Measurements from ENCODE around the gene AMZ1.
"Not testable (repeated sequence)": the region's sequence is repeated elsewhere in the genome, so short reads cannot be mapped to it uniquely, and the experiment has no call there.

Gene AMZ1

DNA sequence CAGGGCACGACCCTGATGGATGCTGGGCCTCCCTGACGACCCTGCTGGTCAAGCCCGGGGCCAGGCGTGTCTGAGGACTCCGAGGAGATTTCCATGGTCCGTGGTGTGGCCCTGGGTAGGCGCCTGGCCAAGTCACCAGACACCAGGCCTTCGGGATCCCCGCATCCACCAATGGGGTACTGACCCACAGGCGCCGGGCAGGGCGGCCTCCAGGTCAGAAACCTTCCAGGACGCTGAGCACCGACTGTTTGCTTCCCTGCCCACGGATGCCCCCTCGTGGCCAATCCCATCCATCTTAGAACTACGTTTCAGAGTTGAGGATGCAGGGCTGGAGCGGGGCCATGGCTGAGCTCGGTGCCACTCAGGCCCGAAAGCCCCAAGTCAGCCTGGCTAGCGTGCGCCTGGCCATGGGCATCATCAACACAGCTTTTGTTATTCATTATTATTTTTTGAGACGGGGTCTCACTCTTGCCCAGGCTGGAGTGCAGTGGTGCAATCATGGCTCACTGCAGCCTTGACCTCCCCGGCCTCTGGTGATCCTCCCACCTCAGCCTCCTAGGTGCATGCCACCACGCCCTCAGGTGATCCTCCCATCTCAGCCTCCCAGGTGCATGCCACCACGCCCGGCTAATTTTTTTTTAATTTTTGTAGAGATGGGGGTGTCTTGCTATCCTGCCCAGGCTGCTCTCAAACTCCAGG is 7.1 kb upstream of the AMZ1 start:
- Mint-ChIP-seq H3K4me3 (no peak overlapping the region), H3K27me3 (peaks cover 3 to 46% of the 10 kb centered on the region in 2 donors), H3K27ac (no peak overlapping the region), H3K9me3 (no peaks in the 10 kb centered on the region), H3K4me1 (ENCODE audit: low read depth in 2 of 2) (peaks cover 0 to 5% of the 10 kb centered on the region in 2 donors), H3K36me3 (ENCODE audit: insufficient read depth) (peaks cover 7% of the 10 kb centered on the region)
- peak; percentile 42 to 47 (median 45) for DNase-seq
- peak; percentile 56 for ATAC-seq (replicated peaks)

DNA sequence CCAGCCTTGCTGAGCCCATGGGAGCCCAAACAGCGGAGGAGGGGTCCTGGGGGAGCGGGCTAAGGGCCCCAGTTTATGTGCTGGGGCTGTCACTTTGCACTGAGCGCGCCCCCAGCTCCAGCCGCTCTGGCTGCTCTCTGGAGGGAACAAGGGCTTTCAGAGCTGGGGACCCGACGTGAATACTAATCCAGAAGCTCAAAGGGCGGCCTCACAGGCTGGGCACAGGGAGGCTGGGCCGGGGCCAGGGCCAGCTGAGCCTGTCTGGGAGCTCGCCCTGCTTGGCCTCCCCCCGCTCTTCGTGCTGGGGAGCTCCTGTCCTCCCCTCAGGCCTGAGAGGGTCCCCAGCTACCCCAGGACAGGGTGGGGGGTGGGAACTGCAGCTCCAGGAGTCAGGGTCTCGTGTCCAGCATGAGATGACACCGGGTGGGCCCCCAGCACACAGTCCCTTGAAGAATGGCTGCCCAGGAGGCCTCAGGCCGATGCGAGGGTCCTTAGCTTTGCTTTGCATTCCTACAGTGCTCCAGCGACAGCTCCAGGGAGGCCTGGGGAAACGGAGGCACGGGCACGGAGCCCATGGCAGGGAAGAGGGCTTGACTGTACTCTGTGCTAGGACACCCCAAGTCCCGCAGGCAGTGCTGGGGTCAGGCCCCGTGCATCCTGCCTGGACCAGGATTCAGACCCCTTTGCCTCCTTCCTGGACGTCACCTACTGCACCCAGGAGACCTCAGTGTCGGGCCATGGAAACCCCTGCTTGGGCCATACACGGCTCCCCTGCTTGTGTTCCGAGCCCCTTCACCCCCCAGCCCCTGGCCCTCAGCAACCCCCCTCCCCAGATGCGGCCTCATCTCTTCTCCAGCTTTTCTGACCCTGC is 5.8 kb upstream of the AMZ1 start:
- H3K9me3 Mint-ChIP-seq: no peaks in the 10 kb centered on the region
- H3K4me3 Mint-ChIP-seq: no peak overlapping the region
- no peak overlapping the region for H3K27ac Mint-ChIP-seq
- peaks cover 9 to 49% of the 10 kb centered on the region in 2 donors for H3K27me3 Mint-ChIP-seq
- ATAC-seq (replicated peaks) (no peak), DNase-seq (no peak)
- peaks cover 0 to 5% of the 10 kb centered on the region in 2 donors for H3K4me1 Mint-ChIP-seq (ENCODE audit: low read depth in 2 of 2)
- H3K36me3 Mint-ChIP-seq (ENCODE audit: insufficient read depth): peaks cover 7% of the 10 kb centered on the region

DNA sequence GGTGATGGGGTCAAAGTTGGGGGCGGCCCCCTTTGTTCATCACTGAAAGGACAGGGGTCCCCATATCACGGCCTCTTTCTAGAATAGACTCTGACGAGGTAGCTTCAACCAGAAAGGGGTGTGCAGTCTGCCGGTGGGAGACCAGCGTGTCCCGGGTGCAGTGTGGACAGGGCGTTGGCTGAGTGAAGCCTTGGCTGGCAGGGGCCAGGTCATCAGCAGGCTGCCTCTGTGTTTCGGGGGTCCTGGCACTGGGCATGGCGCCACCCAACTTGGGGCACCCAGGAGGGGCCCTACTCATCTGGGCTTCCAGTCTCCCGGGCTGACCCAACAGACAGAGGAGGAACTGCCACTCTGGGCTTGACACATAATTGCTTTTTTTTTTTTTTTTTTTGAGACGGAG is 3.5 kb upstream of the AMZ1 start:
- ATAC-seq (replicated peaks): no peak
- no peak overlapping the region for H3K4me3 Mint-ChIP-seq
- peaks cover 8 to 12% of the 10 kb centered on the region in 2 donors for H3K4me1 Mint-ChIP-seq (ENCODE audit: low read depth in 2 of 2)
- no peak for DNase-seq
- H3K9me3 Mint-ChIP-seq: no peaks in the 10 kb centered on the region
- H3K36me3 Mint-ChIP-seq (ENCODE audit: insufficient read depth): peaks cover 7% of the 10 kb centered on the region
- peaks cover 23 to 66% of the 10 kb centered on the region in 2 donors for H3K27me3 Mint-ChIP-seq
- no peak overlapping the region for H3K27ac Mint-ChIP-seq

DNA sequence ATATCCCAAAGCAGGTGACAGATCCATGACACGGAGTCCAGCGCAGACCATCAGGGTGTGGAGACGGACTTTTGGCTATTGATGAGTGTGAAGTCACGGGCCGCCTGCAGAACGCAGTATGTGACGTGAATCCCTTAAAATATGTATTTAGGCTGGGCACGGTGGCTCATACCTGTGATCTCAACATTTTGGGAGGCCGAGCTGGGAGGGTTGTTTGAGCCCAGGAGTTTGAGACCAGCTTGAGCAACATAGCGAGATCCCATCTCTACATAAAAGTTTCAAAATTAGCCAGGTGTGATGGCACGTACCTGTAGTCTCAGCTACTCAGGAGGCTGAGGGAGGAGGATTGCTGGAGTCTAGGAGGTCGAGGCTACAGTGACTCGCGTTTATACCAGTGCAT is 1.9 kb upstream of the AMZ1 start:
- Mint-ChIP-seq H3K4me3 (no peak overlapping the region), H3K27me3 (peaks cover 29 to 73% of the 10 kb centered on the region in 2 donors)
- no peak for ATAC-seq (replicated peaks)

DNA sequence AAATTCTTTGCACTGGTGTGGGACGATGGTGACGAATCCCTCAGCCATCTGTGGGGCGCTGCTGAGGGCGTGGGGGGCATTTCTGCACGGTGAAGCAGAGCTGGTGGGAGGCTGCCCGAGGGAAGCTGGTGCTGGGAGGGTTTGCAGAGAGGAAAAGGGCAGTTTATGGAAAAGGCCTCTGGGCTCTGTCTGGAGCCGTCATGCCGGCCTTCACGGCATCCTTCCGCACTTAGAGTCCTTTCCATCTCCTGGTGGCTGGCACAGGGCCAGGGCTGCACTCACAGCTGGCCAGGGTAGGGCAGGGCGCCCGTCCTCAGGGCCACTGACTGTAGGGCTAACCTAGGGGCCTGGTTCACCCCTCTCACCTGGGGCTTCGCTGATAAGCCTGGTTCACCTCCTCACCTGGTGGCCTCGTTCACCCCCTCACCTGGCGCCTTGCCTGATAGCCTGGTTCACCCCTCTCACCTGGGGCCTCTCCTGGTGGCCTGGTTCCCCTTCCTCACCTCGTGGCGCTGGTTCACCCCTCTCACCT is 598 bp upstream of the AMZ1 start:
- DNase-seq (no peak), ATAC-seq (replicated peaks) (no peak)
- Mint-ChIP-seq H3K27me3 (peaks cover 37 to 71% of the 10 kb centered on the region in 2 donors), H3K36me3 (ENCODE audit: insufficient read depth) (peaks cover 2% of the 10 kb centered on the region), H3K4me3 (peak overlapping the region in 1 of 2 donors; percentile 48), H3K9me3 (no peaks in the 10 kb centered on the region), H3K4me1 (ENCODE audit: low read depth in 2 of 2) (peaks cover 8 to 14% of the 10 kb centered on the region in 2 donors), H3K27ac (no peak overlapping the region)

More for the DNA sequence above, 1.9 kb upstream of the AMZ1 start:
- Mint-ChIP-seq H3K27ac (no peak overlapping the region), H3K4me1 (ENCODE audit: low read depth in 2 of 2) (peaks cover 8 to 14% of the 10 kb centered on the region in 2 donors), H3K36me3 (ENCODE audit: insufficient read depth) (peaks cover 7% of the 10 kb centered on the region), H3K9me3 (no peaks in the 10 kb centered on the region)
- no peak for DNase-seq

DNA sequence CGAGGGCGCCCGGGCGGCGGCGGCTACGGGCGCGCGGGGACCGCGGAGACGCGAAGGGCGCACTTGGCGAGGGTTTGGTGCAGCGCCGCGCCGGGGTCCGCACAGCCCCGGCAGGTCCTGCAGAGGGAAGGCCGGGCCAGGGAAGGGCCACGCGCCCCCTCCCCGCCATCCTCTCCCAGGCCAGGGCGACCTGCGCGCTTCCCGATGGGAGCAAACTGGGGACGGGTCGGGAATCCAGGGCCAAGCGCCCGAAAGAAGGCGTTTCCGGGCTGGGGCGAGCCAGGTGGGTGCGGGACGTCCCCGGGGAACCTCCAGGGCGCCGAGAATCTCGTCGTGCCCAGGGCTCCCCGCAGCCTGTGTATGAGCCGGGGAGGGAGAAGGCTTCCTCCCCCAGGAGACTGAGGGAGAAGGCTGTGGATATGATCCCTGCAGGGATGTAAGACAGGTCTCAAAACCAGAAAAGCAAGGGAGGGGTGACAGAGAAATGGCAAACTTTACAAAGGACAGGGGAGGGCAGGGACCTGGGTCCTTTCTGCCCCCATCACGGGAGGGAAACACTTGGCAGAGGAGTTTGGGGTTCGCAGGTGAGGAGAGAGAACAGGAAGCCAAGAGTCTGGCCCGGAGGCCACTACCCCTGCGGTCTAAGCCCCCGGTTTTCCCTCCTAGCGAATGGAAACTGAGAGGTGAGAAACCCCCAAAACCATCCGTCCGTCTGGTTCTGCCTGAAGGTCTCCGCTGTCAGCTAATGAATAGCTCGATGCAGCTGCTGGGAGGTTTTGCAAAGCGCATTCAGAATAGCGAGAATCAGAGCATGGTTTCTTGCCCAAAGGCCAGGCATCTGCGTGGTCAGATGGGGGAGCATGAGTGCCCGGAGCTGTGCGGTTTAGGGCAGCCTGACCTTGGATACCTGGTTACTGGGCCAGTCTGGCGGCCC is 674 bp downstream of the AMZ1 start:
- no peaks in the 10 kb centered on the region for H3K9me3 Mint-ChIP-seq
- H3K4me1 Mint-ChIP-seq (ENCODE audit: low read depth in 2 of 2): peaks cover 8 to 14% of the 10 kb centered on the region in 2 donors
- H3K36me3 Mint-ChIP-seq (ENCODE audit: insufficient read depth): peaks cover 2% of the 10 kb centered on the region
- peaks cover 37 to 68% of the 10 kb centered on the region in 2 donors for H3K27me3 Mint-ChIP-seq
- peak overlapping the region; percentile 23 to 54 for H3K4me3 Mint-ChIP-seq
- DNase-seq (no peak), ATAC-seq (replicated peaks) (peak; percentile 42)
- H3K27ac Mint-ChIP-seq: no peak overlapping the region

DNA sequence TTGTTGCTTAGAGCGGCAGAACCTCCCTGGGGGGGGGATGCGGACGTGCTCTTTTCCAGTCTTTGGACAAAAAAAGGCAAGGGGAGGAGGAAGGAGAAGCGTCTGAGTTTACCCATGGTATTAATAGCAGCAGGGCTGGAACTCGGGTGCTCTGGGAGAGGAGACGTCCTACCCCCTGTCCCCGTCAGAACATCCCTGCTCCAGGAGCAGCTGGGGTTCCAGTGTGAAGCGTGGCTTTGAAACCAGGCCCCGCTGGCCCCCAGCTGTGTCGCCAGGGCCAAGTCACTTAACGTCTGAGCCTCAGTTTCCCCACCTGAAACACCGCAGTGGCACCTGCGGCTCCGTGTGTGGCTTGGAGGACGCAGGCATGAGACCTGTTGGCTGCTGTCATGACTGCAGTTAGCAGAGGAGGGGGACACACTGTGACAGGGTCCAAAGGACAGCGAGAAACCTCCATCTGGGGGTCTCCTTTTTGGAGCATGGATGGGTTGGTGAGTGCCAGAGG is 1.4 kb downstream of the AMZ1 start:
- ATAC-seq (replicated peaks) (no peak), DNase-seq (no peak)
- peaks cover 37 to 60% of the 10 kb centered on the region in 2 donors for H3K27me3 Mint-ChIP-seq
- no peak overlapping the region for H3K27ac Mint-ChIP-seq
- no peaks in the 10 kb centered on the region for H3K9me3 Mint-ChIP-seq
- H3K4me3 Mint-ChIP-seq: peak overlapping the region; percentile 23 to 54
- peaks cover 2% of the 10 kb centered on the region for H3K36me3 Mint-ChIP-seq (ENCODE audit: insufficient read depth)
- H3K4me1 Mint-ChIP-seq (ENCODE audit: low read depth in 2 of 2): peaks cover 8 to 14% of the 10 kb centered on the region in 2 donors

DNA sequence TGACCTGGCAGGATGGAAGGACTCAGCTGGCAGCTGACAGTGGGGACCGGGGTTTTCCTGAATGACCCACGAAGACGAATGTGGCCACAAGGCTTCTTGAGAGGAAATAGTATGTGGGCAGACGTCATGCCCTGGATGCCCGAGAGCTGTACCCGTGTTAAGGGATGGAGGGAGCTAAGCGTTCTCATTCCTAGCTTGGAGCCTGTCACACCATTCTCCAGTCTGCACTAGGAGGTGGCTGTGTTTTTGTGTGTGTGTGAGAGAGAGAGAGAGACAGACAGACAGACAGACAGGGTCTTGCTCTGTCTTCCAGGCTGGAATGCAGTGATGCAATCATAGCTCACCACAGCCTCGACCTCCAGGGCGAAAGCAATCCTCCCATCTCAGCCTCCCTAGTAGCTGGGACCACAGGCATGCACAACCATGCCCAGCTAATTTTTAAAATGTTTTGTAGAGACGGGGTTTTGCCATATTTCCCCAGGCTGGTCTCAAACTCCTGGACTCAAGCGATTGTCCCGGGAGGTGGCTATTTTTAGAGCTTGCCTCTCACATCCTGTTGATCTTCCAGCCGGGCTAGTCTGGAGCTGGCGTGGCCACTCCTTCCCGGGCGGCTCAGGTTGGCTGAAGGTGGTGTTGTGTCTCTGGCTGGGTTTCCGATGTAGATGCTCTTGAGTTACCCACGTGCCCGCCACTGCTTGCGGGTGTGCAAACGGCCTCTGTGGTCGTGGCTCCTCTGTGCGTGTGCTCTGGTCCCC is 2.1 kb downstream of the AMZ1 start:
- H3K4me3 Mint-ChIP-seq: no peak overlapping the region
- H3K4me1 Mint-ChIP-seq (ENCODE audit: low read depth in 2 of 2): peaks cover 8 to 14% of the 10 kb centered on the region in 2 donors
- no peaks in the 10 kb centered on the region for H3K9me3 Mint-ChIP-seq
- H3K27me3 Mint-ChIP-seq: peaks cover 37 to 59% of the 10 kb centered on the region in 2 donors
- DNase-seq (no peak), ATAC-seq (replicated peaks) (peak; percentile 21)
- H3K27ac Mint-ChIP-seq: no peak overlapping the region
- H3K36me3 Mint-ChIP-seq (ENCODE audit: insufficient read depth): peaks cover 3% of the 10 kb centered on the region

DNA sequence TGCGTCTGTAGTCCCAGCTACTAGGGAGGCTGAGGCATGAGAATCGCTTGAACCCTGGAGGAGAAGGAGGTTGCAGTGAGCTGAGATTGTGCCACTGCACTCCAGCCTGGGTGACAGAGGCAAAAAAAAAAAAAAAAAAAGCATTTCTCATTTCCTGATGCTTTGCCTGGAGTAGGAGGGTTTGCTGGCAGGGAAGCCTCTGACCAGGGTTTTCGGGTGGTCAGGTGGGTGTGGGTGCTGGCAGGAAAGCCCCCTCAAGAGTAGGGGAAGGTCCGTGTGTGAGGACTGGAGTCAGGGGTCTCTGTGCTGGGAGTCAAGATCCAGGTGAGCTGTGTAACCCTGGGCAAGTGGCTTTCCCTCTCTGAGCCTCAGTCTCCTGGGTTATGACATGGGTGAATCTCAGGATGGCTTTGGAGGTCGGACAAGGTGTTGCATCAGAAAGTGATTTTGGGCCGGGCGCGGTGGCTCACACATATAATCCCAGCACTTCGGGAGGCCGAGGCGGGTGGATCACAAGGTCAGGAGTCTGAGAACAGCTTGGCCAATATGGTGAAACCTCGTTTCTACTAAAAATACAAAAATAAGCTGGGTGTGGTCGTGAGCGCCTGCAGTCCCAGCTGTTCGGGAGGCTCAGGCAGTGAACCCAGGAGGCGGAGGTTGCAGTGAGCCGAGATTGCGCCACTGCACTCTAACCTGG is 3.2 kb downstream of the AMZ1 start:
- ATAC-seq (replicated peaks) (no peak), DNase-seq (no peak)
- H3K36me3 Mint-ChIP-seq (ENCODE audit: insufficient read depth): peaks cover 3% of the 10 kb centered on the region

DNA sequence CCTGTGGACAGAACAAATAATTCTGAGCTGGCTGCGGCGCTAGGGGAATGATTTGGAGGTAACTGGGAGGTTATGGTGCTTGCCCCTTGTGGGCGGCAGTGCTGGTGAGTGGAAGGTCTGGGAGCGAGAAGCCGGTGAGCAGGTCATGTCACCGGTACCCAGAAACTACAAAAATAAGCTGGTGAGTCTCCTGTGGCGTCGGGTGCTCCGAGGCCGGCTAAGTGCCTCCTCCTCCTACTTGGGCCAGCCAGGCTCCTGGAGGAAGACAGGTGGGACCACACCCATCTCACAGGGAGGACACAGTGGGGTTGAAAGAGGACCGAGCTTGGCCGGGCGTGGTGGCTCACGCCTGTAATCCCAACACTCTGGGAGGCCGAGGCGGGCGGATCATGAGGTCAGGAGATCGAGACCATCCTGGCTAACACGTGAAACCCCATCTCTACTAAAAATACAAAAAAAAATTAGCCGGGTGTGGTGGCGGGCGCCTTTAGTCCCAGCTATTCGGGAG is 4.0 kb downstream of the AMZ1 start:
- not testable (repeated sequence) for H3K4me3 Mint-ChIP-seq; H3K9me3 Mint-ChIP-seq; H3K36me3 Mint-ChIP-seq (ENCODE audit: insufficient read depth)

More for the DNA sequence above, 3.2 kb downstream of the AMZ1 start:
- Mint-ChIP-seq H3K4me3 (no peak overlapping the region), H3K4me1 (ENCODE audit: low read depth in 2 of 2) (peaks cover 8 to 14% of the 10 kb centered on the region in 2 donors), H3K27me3 (peaks cover 33 to 59% of the 10 kb centered on the region in 2 donors), H3K9me3 (no peaks in the 10 kb centered on the region), H3K27ac (no peak overlapping the region)

DNA sequence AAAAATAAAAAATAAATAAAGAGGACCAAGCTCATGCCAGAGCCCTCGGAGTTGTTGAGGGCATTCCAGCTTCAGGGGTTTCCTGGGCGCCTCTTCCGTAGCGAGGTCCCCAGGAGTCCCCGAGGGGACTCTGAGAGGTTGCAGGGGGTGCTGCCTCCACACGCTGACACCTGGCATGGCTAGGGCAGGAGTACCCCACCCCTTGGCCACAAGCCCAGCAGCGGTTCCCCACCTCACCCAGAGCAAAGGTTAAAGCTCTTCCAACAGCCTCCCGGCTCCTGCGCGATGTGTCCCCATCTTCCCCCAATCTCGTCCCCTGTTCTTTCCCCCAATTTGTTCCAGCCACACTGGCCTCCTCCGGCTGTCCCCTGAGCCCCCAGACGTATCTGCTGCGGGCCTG is 4.5 kb downstream of the AMZ1 start:
- no peak for ATAC-seq (replicated peaks)

More for the DNA sequence above, 4.0 kb downstream of the AMZ1 start:
- not testable (repeated sequence) for DNase-seq; H3K27ac Mint-ChIP-seq; ATAC-seq (replicated peaks)
- H3K27me3 Mint-ChIP-seq: peaks cover 30 to 56% of the 10 kb centered on the region in 2 donors
- H3K4me1 Mint-ChIP-seq (ENCODE audit: low read depth in 2 of 2): peaks cover 8 to 14% of the 10 kb centered on the region in 2 donors

More for the DNA sequence above, 4.5 kb downstream of the AMZ1 start:
- Mint-ChIP-seq H3K27me3 (peaks cover 24 to 51% of the 10 kb centered on the region in 2 donors), H3K4me3 (no peak overlapping the region), H3K27ac (no peak overlapping the region), H3K4me1 (ENCODE audit: low read depth in 2 of 2) (peaks cover 8 to 14% of the 10 kb centered on the region in 2 donors), H3K9me3 (no peaks in the 10 kb centered on the region), H3K36me3 (ENCODE audit: insufficient read depth) (peaks cover 3% of the 10 kb centered on the region)
- DNase-seq: no peak
